ENCODE measurements around the gene CMIP.

DNA sequence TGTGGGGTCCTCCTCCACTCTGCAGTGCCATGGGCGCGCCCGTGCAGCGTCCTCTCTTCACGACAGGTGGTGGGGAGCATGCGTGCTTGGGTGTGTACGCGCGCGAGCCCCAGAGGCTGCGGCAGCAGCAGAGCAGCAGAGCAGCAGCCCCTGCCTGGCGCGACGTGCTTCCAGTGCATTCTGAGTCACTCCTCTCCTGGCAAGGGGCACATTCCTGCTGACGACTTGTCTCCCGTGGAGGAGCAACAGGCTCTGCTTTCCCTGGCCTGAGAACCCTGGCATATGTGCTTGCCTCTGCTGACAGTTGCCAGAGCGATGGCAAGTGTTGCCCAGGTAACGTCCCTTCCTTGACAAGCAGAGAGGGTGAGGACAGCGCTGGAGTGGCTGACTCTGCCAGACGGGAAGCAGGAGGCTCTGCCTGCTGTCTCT is 200.7 kb downstream of the CMIP start:
- TF ChIP-seq EP300 (IDR thresholded peaks at IDR 0.05) = peak in 3 of 4 donors; percentile 50 to 90 (median 90)
- TF ChIP-seq CTCF (IDR thresholded peaks at IDR 0.05) = no peak

All from sigmoid colon (tissue), 4 donors.